Choroid plexus epithelial cell (primary cell): ENCODE measurements around the gene PRPF31.

ENCODE experiments used
- DNase-seq: peaks from one replicate; pipeline ENCODE4 v3.0.0-alpha.2; 2010; ENCODE audit warnings: low read depth
- H3K4me3 ChIP-seq: 2 replicates; pipeline ENCODE4 v1.5.1; 2011; ENCODE audit warnings: low read depth, mild to moderate bottlenecking, control low read depth, low read length, moderate library complexity
- CTCF ChIP-seq: conservative IDR thresholded peaks from 2 replicates; pipeline ENCODE4 v1.5.1; 2011; ENCODE audit warnings: low read depth, mild to moderate bottlenecking, control low read depth, inconsistent platforms, low read length, moderate library complexity

PRPF31 gene

GRCh38 chr19:54108496-54108895, 7.1 kb upstream of the PRPF31 start:
- TF ChIP-seq CTCF: no peak
- no peak for DNase-seq
- H3K4me3 ChIP-seq: no peak overlapping the region

- no peak for DNase-seq
- TF ChIP-seq CTCF: no peak
- H3K4me3 ChIP-seq: no peak overlapping the region
Observed at GRCh38 chr19:54109651-54110050, 5.9 kb upstream of the PRPF31 start.

GRCh38 chr19:54114340-54115108, 1.0 kb upstream of the PRPF31 start:
- peak; percentile 67 for DNase-seq
- peak overlapping the region; percentile 81 for H3K4me3 ChIP-seq
- TF ChIP-seq CTCF: no peak

- no peak overlapping the region for H3K4me3 ChIP-seq
- TF ChIP-seq CTCF: no peak
- no peak for DNase-seq
Observed at GRCh38 chr19:54121259-54121658, 5.7 kb downstream of the PRPF31 start.

GRCh38 chr19:54123682-54124081, 8.1 kb downstream of the PRPF31 start:
- no peak overlapping the region for H3K4me3 ChIP-seq
- no peak for TF ChIP-seq CTCF

GRCh38 chr19:54124393-54124792, 8.8 kb downstream of the PRPF31 start:
- no peak for DNase-seq
- no peak overlapping the region for H3K4me3 ChIP-seq
- TF ChIP-seq CTCF: no peak

More at GRCh38 chr19:54123682-54124081, 8.1 kb downstream of the PRPF31 start:
- no peak for DNase-seq

- TF ChIP-seq CTCF: no peak
- no peak for DNase-seq
- no peak overlapping the region for H3K4me3 ChIP-seq
Observed at GRCh38 chr19:54125713-54126112, 10.2 kb downstream of the PRPF31 start.
